GM04504 (cell line): ENCODE measurements around the gene WSCD2.

Experiments
- DNase-seq: peaks from one replicate; pipeline ENCODE4 v3.0.0-alpha.2; 2012; ENCODE audit warnings: low read depth

The WSCD2 gene

DNA sequence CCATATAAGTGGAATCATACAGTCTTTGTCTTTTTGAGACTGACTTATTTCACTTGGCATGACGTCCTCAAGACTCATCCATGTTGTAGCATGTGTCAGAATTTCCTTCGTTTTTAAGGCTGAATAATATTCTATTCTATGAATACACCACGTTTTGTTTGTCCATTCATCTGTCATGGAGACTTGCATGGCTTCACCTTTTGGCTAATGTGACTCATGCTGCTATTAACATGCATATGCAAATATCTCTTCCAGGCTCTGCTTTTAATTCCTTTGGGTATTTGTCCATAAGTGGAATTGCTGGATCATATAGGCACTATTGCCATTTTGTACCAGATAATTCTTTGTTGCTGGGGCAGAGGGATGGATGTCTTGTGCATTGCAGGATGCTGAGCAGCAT lies 19.6 kb upstream of the WSCD2 start:
- no peak for DNase-seq

DNA sequence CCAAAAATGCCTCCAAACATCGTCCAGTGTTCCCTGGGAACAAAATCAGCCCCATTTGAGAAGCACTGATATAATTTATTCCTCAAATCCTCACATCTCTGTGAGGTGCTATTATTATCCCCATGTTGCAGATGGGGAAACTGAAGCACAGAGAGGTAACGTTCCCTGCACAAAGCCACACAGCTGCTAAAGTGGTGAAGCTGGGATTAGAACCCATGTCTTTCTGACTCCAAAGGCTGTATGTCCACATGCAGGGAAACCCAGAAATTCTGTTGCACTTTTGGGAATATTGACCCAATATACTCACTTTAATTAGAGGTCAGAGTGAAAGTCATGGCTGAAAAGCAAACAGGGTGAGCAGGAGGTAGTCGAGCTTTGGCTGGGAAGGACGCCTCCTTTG lies 19.1 kb upstream of the WSCD2 start:
- DNase-seq: no peak

DNA sequence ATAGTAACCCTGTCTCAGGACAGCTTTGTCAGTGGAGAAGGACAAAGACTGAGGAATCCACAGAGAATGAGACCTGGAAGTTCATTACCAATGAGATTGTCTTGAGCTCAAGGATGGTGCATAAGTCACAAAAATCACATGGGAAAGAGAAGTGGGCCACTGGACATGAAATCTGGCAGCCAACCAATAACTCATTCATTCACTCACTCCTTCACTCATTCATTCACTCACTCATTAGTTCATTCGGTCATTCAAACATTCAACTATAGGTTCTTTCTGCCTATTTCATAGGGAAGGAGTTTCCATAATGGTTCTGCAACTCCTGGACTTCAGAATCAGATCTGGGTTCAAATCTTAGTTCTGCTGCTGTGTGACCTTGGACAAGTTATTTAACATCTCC lies 18.2 kb upstream of the WSCD2 start:
- no peak for DNase-seq

DNA sequence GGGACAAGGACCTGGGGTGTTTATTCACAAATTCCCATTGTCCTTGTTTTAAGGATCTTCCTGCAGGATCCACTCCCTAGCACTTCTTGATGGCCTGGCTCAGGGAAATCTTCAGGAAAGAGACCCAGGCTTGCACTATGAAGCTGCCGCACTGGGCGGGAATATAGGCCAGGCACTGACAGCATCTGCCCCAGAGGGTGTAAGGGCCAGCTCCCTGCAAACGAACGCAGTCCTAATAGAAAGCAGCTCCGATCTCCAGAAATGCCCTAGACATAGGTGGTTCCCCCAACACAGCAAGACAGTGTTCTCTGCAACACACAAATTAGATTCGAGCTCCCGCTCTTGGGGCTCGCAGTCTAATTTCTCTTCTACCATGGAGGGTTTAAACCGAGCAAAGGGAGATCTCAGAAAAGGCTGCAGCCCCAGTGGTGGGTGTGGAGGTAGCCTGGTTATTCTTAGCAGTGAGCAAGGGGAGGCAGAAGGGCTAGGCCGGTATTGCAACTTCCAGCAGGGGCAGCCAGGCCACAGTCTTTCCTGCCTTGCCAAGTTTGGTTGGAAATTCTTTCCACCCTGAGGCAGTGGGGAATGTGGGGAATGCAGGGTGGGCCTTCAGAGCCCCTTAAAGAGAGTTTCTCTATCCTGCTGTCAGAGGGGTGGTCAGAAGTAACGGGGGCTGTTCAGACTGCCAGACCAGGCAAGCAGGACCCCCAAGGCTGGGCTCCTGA lies 16.1 kb upstream of the WSCD2 start:
- DNase-seq: no peak

DNA sequence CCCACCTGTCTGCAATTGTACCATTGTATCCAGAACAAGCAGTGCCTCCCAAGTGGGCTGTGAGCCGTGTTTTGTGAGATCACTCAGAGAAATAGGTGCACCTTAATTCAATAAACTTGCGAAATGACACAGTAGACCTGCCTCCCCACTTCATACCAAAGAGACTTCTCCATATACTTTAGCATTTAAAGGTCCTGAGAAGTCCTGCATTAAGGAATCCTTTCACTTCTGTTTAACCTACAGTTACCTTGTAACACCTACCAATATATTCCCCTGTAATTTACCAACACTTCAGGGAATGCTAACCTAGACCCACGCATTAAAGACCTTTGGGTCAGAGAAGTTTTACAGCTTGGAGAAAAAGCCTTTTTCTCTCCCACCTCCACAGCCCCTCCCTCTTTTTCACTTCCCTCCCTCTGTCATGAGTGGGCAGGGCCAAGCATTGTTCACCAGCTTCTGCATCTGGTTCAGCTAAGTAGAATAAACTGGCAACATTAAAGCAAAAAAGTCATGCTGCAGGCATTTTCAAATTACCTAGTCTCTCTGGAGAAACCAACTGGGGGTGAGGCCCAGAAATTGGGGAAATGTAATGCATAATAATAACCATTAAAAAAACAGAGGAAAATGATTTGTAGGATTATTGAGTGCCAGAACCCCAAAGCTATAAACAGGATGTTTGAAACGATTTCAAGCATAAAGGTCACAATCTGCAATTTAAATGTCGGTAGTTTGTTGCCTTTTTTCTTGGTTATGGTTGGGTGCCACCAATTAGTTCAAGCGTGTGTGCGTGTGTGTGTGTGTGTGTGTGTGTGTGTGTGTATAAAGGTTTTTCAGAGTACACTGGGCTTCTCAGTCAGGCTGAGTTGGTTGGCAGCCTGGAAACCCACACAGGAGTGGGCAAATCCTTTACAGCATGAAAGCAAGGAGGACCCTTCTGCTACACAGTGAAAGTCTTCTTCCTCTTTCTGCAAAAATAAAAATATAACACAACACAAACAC lies 13.7 kb upstream of the WSCD2 start:
- DNase-seq: no peak

DNA sequence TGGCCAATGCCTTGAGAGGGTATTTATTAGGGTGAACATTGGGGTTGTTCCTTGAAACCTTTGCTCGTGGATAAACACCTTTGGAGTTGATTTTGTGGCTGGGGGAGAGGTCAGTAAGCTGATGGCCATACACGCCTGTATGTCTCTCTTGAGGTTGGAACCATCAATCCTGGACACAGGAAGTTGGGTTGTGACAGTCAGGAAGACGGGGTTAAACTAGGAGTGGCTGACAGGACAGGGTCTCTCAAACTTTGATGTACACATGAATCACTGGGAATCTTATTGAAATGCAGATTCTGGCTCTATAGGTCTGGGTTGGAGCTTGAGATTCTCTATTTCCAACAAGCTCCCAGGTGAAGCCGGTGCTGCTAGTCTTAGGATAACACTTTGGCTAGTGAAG lies 12.8 kb upstream of the WSCD2 start:
- no peak for DNase-seq

DNA sequence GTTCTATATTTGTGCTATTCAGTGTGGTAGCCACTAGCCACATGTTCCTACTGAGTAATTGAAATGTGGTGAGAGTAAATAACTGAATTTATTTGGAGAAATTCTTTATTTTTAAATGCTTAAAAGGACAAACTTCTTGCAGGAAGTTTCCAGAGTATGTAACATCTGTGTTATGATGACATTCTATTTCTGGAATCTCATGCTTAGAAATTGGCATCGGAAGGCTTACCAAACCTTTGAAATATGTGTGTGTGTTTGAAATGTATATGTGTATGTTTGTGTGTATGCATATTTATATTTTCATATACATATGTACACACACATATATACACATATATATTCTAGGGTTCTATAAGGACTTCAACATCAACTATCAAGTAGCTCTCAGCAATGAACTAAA lies 12.4 kb upstream of the WSCD2 start:
- DNase-seq: no peak

DNA sequence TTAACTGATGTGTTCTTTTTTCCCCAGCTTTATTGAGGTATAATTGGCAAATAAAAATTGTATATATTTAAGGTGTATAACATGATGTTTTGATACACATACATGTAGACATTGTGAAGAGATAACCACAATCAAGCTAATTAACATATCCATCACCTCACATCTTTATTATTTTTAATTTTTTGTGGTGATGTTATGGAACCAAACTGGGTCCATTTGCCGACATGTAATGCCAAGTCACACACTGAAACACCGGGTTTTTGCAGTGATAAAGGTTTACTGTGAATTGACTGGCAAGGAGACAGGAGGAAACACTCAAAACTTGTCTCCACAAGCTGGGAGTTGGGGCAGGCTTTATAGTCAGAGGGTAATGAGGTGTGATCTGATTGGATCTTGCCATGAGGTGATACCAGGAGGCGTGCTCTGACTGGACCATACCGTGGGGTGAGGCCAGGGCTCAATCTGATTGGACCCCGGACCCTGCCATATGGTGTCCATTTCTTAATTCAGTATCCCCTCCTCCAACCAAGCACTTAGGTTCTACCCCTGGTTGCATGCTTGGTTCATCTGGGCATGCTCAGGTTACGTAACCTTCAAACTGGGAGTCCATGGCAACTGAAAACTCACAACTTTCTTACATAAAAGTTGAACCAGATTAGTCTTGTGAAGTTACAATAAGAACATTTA lies 11.8 kb upstream of the WSCD2 start:
- no peak for DNase-seq

DNA sequence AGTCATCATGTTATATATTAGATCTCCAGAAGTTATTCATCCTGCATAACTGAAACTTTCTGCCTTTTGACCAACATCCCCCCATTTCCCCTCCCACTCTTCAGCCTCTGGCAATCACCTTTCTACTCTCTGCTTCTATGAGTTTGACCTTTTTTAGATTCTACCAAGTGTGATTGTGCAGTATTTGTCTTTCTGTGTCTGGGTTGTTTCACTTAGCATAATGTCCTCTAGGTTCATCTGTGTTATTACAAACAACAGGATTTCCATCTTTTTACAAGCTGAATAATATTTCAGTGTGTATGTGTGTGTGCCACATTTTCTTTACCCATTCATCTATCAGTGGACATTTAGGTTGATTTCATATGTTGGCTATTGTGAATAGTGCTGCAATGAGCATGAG lies 11.2 kb upstream of the WSCD2 start:
- no peak for DNase-seq

DNA sequence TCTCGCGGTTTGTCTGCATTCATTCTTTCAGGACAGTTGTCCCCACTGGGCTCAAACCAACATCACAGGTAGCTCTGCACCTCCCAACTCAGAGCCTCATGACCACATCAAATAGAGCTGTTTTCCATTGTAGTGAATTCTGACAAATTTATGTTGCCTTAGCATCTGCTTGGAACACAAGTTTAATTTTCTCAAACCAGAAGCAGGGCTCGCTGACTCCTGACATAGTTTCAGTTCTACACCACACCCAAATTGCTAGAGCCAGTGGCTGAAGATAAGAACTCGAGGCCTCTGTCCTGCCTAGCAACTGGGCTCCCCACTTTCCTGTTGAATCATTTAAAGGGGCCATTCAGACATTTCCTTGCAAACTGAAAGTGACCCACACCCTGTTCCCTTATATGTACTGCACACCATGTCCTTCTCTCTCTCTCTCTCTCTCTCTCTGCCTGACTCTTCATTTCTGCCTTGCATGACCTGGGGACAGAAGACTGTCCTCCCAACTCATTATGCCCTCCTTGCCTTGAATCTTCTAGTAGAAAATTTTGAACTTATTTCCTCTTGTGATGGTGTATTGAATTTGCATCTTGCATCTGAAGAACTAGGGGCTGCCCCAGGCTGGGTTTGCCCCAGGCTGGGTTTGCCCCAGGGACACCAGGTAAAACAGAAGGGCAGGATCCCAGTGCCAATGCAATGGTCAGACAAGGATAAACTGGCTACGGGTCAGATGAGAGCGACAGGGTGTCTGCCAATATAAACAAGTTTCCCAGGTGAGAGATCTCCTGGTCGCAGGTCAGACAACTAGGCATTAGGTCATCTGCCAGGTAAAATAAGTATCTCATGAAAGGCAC lies 9.7 kb upstream of the WSCD2 start:
- no peak for DNase-seq

DNA sequence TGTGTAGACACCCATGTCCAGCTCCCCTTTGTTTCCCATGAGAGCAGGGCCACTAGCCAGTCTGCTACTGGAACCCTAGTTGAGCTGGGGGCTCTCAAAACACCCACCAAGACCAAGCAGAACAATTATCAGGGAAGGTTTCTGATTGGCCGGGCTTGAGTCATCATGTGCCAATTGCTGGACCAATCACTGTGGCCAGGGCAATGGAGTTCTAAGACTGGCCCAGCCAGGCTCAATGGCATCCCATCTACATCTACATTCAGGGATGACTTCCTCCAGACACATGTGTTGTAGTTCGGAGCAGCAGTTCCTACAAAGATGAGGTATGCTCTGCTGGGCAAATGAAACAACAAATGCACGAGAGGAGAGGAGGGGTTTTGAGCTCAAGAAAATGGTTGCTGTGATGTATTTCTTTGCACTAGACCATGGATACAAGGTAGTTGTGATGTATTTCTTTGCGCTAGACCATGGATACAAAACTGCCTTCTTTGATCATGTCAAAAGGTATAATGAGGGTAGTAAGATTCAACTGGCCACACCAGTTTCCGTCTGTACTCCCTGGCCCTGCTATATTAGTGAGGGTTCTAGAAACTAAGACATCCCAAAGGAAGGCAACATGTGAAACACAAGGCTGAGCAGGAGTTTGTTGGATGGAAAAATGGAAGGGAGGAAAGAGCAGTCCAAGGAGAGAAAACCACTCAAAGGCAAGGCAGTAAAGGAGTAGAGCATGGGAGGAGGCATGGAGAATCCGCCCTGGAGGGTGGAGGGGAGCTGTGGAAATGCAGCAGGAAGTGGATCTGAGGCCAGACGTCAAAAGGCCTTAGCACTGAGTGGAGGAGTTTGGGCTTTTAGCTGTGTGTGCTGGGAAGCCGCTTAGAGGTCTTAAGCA lies 8.9 kb upstream of the WSCD2 start:
- no peak for DNase-seq

DNA sequence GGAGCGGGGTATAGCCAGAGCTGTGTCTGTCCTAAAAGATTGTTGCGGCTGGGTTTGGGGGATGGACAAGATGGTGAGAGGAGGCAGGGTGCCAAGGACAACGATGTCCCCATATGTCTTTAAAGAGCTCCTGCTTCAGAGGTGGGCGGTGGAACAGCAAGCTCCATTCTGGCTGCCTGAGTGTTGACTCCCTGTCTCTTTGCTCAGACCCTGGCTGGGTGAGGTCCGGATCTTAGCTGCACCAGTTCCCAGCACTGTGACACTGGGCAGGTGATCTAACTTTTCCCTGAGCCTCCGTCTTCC lies 8.3 kb upstream of the WSCD2 start:
- DNase-seq: no peak

DNA sequence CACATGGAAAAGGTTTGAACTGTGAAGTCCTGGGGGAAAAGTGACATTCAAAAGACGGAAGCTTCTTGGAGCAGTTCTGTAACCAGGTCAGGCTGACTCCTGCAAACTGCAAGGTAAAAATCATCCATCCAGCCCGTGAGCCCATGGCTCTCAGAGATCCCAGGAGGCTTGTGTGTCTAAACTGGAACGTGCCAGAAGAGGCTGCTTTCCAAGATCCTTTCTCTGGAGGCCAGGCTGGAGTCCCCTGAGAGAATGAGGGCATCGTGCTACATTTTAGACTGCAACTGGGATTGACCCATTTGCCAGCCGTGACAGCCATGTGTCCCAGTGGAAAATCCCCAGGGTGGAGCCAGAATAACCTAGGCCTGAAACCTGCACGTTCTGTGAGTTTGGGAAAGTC lies 7.8 kb upstream of the WSCD2 start:
- no peak for DNase-seq

DNA sequence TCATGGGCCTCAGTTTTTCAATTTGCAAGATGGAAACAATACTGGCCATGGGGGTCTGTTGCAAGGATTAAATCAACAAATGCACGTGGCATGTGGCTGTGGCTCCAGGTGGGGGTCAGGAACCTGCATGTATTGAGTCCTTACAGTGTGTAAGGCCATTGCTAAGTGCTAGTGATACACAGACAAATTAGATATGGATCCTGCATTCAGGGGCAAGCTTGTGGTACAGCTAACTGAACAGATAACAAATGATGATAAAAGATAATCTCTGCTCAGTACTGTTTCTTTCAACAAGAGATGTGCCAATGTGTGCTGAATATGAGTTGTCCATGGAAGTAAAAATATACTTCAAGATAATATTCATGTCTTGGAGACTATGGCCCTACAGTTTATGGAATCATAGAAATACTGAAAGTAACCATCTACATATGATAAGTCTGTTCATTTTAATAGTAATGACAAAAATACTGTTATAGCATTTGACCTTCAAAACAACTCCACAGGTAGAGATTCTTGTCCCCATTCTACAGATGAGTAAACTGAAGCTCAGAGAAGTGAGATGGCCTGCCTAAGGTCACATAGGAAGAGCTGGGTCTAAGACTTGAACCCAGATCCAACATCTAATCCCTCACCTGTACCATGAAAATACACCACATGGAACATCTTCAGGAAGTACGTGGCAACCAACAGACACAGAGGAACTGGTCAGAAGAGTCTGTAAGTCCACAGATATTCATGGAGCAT lies 7.2 kb upstream of the WSCD2 start:
- no peak for DNase-seq

DNA sequence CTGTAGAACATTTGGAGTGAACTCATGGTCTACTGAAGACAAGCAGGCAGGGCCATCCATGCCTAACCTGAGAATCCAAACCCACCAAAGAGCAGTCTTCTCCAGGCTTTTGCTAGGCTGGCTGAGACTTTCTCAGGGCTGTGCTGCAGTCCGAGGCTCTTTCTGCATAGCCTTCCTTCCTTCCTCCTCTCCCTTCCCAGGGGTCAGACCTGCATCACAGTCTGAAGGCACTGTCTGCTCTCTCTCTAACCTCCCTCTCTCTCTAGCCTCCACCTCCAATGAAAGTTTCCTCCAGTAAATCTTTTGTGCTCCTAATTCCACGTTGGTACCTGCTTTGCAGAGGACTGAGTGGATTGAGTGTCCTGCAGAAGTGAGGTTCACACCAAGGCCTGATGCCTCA lies 6.4 kb upstream of the WSCD2 start:
- DNase-seq: no peak

DNA sequence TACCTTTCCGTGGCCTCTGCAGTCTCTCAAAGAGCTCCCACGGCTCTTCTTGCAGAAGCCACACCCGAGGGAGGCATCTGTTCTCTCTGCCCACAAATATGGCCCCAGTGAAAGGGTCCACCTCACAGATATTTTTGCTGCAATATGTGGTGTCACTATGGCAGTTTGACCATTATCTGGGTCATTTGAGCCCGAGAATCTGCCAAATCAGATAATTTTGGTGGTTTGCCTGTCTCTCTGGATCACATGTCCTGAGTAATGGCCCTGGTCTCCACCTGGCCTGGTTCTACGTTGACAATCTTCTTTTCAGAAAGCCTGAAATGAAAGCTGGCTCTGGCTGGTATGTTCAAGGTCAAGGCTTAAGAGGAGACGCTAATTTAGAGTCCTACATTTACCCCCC lies 5.7 kb upstream of the WSCD2 start:
- no peak for DNase-seq

DNA sequence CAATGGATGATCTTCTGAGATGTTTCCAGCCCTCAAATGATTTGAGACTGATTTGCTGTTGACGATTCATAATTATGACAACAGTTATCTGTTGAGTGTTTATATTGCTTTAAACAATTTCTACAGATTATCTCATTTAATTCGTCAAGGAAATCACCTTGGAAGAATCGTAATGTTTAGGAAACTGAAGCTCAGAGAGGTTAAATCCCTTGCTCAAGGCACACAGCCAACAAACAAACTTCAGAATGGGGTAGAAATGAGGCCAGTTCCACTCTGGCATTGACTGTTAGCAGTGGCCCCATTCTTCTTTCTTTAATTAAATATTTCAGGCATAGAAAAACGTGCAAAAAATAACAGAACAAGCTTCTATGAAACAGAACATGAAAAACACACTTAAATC lies 4.0 kb upstream of the WSCD2 start:
- DNase-seq: no peak

DNA sequence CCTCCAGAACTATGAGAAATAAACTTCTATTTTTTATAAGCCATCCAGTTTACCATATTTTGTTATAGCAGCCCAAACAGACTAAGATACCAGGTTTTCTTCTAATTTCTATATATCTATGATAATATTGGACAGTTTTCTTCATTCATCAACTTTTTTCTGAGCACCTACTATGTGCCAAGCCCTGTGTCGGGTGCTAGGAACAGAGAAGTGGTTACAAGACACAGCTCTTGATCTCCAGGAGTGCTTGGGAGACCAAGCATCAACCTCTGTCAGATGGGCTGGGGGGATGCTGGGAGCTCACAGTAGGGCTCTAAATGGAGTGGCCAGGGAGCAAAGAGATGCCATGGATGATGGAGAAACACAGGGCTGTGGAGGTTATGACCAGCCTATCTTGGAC lies 2.9 kb upstream of the WSCD2 start:
- DNase-seq: no peak

DNA sequence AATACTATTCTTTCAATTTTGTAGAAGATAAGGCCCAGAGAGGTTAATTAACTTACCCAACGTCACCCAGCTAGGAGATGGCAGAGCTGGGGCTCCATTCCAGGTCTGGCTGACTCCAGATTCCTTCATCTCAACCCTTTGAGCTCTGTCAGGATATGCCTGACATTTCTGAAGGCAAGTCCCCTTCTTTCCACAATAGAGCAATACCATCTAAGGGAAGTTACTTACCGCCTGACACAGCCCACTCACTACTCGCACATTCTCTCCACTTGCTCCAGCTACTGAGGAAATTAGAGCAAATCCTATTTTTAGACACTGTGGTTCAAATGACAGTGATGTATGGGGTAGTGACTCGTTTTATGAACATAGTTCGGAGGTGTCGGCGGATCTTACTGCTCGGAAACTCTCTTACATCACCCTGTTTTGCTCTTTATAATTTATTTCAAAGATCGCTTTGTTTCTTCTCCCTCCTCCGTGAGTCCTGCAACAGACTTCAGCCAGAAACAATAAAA lies 2.0 kb upstream of the WSCD2 start:
- DNase-seq: no peak

DNA sequence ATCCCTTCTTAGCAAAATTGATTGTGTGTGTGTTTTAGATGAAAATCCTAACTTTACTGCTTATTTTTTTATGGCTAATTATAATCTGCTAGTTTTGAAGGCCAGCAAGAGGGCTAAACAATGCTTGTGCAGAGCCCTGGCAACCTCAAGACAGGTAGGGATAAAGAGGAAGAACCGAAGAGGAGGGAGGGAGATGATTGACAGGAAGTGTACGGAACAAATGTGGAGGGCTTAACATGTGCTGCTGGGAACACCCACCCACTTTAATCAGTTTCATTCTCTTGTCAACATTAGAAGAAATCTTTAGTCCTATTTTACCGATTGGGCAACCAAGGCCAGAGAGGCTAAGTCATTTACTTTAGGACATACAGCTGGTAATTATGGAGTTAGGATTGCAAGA lies 1.4 kb upstream of the WSCD2 start:
- no peak for DNase-seq
